Mucosa of descending colon (tissue), 3 donors: Measurements from ENCODE around the gene KDM2B. TPM values are rescaled to one million over a fixed set of nuclear protein-coding genes. Genes with fewer than 3 reads are reported as not detected.
"Not testable (repeated sequence)": the region's sequence is repeated elsewhere in the genome, so short reads cannot be mapped to it uniquely, and the experiment has no call there.

Experiments
- ATAC-seq: fragments of 200-7000 bp; cut with Tn5 transposase; one replicate; pipeline ENCODE4 v1.9.1; 2020; ENCODE audit warnings: mild to moderate bottlenecking, moderate library complexity
- DNase-seq, 3 donors: peaks; one replicate each; pipeline ENCODE4 v3.0.0-alpha.2; 2020
- H3K36me3 ChIP-seq: fragments of 200-600 bp; one replicate; pipeline ENCODE4 v1.8.0; 2021; ENCODE audit warnings: low read depth, mild to moderate bottlenecking
- H3K4me1 ChIP-seq: fragments of 200-600 bp; one replicate; pipeline ENCODE4 v1.8.0; 2021; ENCODE audit warnings: low read depth, mild to moderate bottlenecking
- H3K4me3 ChIP-seq: fragments of 200-600 bp; one replicate; pipeline ENCODE4 v1.8.0; 2021; ENCODE audit warnings: mild to moderate bottlenecking
- H3K9me3 ChIP-seq: fragments of 200-600 bp; one replicate; pipeline ENCODE4 v1.8.0; 2021; ENCODE audit warnings: mild to moderate bottlenecking
- intact Hi-C, 2 donors: fragments of 100-400 bp; cut with DNase I in 1 of 2; cut with micrococcal nuclease in 1 of 2; formaldehyde crosslinking; loops; one replicate each; pipeline versions ENCODE4 v1.11.0 to v1.11.1; 2022; cut with DNase I, micrococcal nuclease
- total RNA-seq, 3 donors: library from RNA; stranded (reverse); fragmentation: NEBNext Ultra II Directional in 2 of 3; extraction: Animal tissue kit (Norgen Biotek cat#: 25700) in 2 of 3; gene quantifications; one replicate each; pipeline versions ENCODE4 v1.2.1 to v1.2.4, GENCODE V29; 2021 to 2023
- TF ChIP-seq, protein P1 (sequence below): fragments of 200-600 bp; IDR thresholded peaks from one replicate; pipeline ENCODE4 v1.8.0; 2022; ENCODE audit warnings: antibody characterized with exemption, mild to moderate bottlenecking
- donor health status: DM: no; HTN: no; CAD: no; lungs with moderate emphysema.
- donor health status: DM: no; HTN: no; CAD: no.
- donor health status: DM: no; HTN: yes; CAD: no.

Gene KDM2B
- total RNA-seq, 3 donors from 2014 or later = 17.9 to 24.5 (median 18.3) TPM

DNA sequence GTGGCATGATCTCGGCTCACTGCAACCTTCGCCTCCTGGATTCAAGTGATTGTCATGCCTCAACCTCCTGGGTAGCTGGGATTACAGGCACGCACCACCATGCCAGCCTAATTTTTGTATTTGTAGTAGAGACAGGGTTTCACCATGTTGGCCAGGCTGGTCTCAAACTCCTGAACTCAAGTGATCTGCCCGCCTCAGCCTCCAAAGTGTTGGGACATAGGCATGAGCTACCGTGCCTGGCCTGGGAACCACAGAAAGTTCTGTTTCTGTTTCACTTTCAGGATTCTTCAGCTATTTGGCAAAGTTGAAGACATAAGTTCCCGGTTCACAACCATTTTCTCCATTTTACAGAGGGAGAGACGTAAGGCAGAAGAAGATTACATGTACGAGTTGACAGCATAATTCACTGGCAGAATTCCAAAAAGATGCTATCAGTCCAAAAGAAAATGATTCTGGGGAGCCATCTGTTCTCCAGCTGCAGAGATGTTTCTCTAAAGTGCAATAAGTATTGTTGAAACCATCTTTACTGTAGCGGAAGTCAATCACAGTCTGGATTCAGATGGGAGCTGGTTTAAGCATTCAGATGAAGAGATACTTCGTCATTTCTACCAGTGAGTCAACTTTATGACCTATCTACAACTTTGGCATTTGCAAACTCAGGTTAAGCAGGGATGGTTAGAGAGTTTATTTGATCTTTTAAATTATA, 189.1 kb downstream of the KDM2B start:
- TF ChIP-seq, protein P1, sequence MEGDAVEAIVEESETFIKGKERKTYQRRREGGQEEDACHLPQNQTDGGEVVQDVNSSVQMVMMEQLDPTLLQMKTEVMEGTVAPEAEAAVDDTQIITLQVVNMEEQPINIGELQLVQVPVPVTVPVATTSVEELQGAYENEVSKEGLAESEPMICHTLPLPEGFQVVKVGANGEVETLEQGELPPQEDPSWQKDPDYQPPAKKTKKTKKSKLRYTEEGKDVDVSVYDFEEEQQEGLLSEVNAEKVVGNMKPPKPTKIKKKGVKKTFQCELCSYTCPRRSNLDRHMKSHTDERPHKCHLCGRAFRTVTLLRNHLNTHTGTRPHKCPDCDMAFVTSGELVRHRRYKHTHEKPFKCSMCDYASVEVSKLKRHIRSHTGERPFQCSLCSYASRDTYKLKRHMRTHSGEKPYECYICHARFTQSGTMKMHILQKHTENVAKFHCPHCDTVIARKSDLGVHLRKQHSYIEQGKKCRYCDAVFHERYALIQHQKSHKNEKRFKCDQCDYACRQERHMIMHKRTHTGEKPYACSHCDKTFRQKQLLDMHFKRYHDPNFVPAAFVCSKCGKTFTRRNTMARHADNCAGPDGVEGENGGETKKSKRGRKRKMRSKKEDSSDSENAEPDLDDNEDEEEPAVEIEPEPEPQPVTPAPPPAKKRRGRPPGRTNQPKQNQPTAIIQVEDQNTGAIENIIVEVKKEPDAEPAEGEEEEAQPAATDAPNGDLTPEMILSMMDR = no peak
- H3K4me3 ChIP-seq = no peak overlapping the region
- no peaks in the 10 kb centered on the region for H3K9me3 ChIP-seq
- H3K4me1 ChIP-seq = no peaks in the 10 kb centered on the region
- ATAC-seq (peak; percentile 73), DNase-seq (peak in 1 of 3 donors; percentile 28)
- intact Hi-C loops = no loop called here
- no peaks in the 10 kb centered on the region for H3K36me3 ChIP-seq

DNA sequence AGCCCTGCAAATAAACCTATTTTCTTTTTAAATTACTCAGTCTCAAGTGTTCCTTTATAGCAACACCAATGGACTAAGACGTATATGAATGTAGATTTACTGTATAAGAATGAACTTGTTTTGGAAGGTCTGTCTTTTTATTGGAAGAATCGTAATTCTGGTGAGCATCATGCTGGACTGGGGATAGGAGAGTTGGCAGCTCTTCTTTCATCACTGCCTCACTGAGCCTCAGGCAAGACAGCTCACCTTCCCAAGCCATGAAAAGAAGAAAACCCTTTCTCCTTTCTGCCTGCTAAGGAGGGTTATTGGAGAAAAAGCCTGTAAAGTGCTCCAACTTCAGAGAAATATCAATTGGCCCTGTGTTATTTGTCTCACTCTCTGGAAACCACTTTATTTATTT, 190.0 kb downstream of the KDM2B start:
- no peak for ATAC-seq
- intact Hi-C loops = no loop called here
- TF ChIP-seq, protein P1 = no peak
- H3K36me3 ChIP-seq = no peaks in the 10 kb centered on the region
- DNase-seq = no peak
- no peaks in the 10 kb centered on the region for H3K9me3 ChIP-seq
- no peak overlapping the region for H3K4me3 ChIP-seq
- H3K4me1 ChIP-seq = no peaks in the 10 kb centered on the region

DNA sequence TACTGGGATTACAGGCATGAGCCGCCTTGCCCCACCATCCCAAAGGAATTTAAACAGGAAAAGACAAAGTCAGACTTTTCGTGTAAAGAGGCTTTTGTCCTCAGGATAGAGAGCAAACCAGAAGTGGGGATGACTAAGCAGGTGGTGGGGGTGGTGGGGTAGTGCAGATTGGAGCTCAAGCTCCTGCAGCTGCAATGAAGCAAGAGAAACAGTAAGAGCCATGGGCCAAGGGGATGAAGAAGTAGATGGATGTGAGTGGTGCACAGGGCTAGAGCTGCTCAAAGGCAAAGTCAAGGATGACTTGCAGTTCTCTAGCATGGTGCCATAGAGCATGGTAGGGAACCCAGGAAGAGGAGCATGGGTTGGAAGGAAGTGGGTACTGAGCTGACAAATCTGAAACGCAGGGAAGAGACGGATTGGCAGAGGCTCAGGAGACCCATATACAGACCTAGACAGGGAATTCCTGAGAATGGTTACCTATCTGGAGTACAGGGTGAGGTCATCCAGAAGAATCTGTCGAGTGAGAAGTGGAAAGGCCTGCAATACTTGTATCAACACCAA, 192.3 kb downstream of the KDM2B start:
- TF ChIP-seq, protein P1 = no peak
- intact Hi-C loops = no loop called here

DNA sequence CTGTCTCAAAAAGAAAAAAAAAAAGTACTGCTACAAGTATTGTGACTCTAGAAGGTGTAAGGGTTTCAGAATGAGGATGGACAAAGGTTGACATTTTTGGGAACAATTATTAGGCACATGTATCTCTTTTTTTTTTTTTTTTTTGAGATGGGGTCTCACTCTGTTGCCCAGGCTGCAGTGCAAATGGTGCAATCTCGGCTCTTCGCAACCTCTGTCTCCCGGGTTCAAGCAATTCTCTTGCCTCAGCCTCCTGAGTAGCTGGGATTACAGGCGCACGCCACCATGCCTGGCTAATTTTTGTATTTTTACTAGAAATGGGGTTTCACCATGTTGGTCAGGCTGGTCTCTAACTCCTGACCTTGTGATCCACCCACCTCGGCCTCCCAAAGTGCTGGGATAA, 195.9 kb downstream of the KDM2B start:
- ATAC-seq, H3K36me3 ChIP-seq, intact Hi-C loops, H3K4me1 ChIP-seq, DNase-seq, H3K4me3 ChIP-seq, H3K9me3 ChIP-seq: not testable (repeated sequence)

More for the DNA sequence above, 192.3 kb downstream of the KDM2B start:
- Histone ChIP-seq H3K36me3 (no peaks in the 10 kb centered on the region), H3K9me3 (no peaks in the 10 kb centered on the region), H3K4me1 (no peaks in the 10 kb centered on the region), H3K4me3 (no peak overlapping the region)
- ATAC-seq (no peak), DNase-seq (no peak)

DNA sequence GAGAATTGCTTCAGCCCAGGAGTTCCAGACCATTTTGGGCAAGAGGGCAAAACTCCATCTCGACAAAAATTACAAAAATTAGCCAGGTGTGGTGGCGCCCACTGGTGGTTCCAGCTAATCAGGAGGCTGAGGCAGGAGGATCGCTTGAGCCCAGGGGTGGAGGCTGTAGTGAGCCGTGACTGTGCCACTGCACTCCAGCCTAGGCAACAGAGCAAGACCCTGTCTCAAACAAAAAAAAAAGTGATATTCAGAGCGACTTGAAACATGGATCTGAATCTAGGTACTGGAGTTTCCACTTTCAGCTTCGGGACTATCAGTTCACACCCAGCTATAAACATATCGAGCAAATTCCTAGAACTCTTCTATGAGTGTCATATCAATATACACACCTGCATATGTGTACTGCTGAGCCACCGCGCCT, 197.2 kb downstream of the KDM2B start:
- H3K4me3 ChIP-seq = no peak overlapping the region
- no peaks in the 10 kb centered on the region for H3K36me3 ChIP-seq
- no peaks in the 10 kb centered on the region for H3K9me3 ChIP-seq
- TF ChIP-seq, protein P1 = no peak
- DNase-seq (no peak), ATAC-seq (peak; percentile 36)
- intact Hi-C loops = no loop called here
- no peaks in the 10 kb centered on the region for H3K4me1 ChIP-seq

DNA sequence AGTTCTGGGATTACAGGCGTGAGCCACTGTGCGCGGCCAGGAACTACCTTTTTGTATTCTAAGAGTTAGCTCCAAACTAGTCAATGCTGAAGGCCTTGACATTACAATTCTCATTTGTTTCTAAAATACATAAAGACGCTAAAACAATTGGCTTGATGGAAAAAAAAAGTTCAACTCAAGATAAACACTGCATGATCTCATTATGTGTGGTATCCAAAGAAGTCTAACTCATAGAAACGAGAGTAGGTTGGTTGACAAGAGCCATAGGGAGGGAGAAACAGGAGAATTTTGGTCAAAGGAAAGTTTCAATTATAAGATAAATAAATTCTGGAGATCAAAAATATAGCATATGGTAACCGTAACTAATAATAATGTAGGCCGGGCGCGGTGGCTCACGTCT, 200.9 kb downstream of the KDM2B start:
- Histone ChIP-seq H3K4me3 (no peak overlapping the region), H3K4me1 (no peaks in the 10 kb centered on the region), H3K9me3 (no peaks in the 10 kb centered on the region), H3K36me3 (no peaks in the 10 kb centered on the region)
- intact Hi-C loops = no loop called here
- TF ChIP-seq, protein P1 = no peak
- no peak for ATAC-seq
- DNase-seq = no peak
